ENCODE results near the gene HES1. TPM values are rescaled to one million over a fixed set of nuclear protein-coding genes. Genes with fewer than 3 reads are reported as not detected.

Gene HES1
- total and polyA plus RNA-seq, 9 of the 15 experiments (the other 6 are each of a cell fraction or from before 2014, with no cell fraction given) = 3.4 to 37.0 (median 19.3) TPM

GRCh38 chr3:194140520-194141414 lies 4.8 kb downstream of the HES1 start:
- ATAC-seq = peak; percentile 34
- intact Hi-C loops (cut with micrococcal nuclease) = loop anchor here (1.0 kb wide), 1 partner anchor 175 kb away; no protein-coding TSS in a partner anchor
- WGBS (ENCODE audit: insufficient coverage, low coverage, missing lambda C conversion rate) = 2% methylated on average over 60 of the region's 71 CpGs
- peak; percentile 64 for TF ChIP-seq ZFX (CRISPR knock-in tag; IDR thresholded peaks at IDR 0.05)
- TF ChIP-seq MYBL2 (IDR thresholded peaks at IDR 0.05; ENCODE audit: low read depth) = no peak
- TF ChIP-seq MYBL2 (CRISPR knock-in tag; IDR thresholded peaks at IDR 0.05; ENCODE audit: borderline replicate concordance) = no peak
- peak; percentile 33; the same call in 1 of the 2 replicates for TF ChIP-seq KDM2B (CRISPR knock-in tag; IDR thresholded peaks at IDR 0.05)
- TF ChIP-seq MGA (IDR thresholded peaks at IDR 0.05) = peak; percentile 62
- 0 out of 2 replicates have a peak, but pooled peaks have one; percentile 18 for TF ChIP-seq JUND (IDR thresholded peaks at IDR 0.05; ENCODE audit: borderline replicate concordance, low read depth, low read length)
- peak; percentile 37; the same call in 1 of the 3 replicates for TF ChIP-seq JUND (tag; IDR thresholded peaks at IDR 0.05; ENCODE audit: borderline replicate concordance, low read depth, low read length)

More at GRCh38 chr3:194140520-194141414, 4.8 kb downstream of the HES1 start:
- no peaks in the 10 kb centered on the region for H3K27me3 ChIP-seq (ENCODE audit: control insufficient read depth in 2 of 2, insufficient read depth in 2 of 2, low read length in 2 of 2)
- H3K4me2 ChIP-seq (ENCODE audit: insufficient read depth, low read length) = peak overlapping the region; percentile 77
- FAIRE-seq = peak; percentile 65
- POLR2A ChIA-PET = interaction anchor here (0.5 to 4.9 kb wide), 29 partner anchors 11 to 363 kb away, joined by 3 to 48 read pairs (median 4); no protein-coding TSS in a partner anchor
- peak overlapping the region; percentile 68 for H2AFZ ChIP-seq (ENCODE audit: low read depth, low read length)
- CTCF ChIA-PET (ENCODE audit: low intra/inter-chr PET ratio) = interaction anchor here (0.7 kb wide), 1 partner anchor 346 kb away, joined by 4 read pairs; no protein-coding TSS in a partner anchor
- H3K27ac ChIP-seq (ENCODE audit: extremely low read depth, low read depth, low read length) = peak overlapping the region; percentile 97
- in situ Hi-C loops (cut with MboI) = no loop called here
- DNase-seq (ENCODE audit: extremely low read depth in 1 of 4, low spot score in 3 of 4) = peak; percentile 64 to 85 (median 72)
- peaks cover 31% of the 10 kb centered on the region for H3K79me2 ChIP-seq (ENCODE audit: control insufficient read depth, insufficient read depth, low read length)
- no peaks in the 10 kb centered on the region for H3K9me1 ChIP-seq (ENCODE audit: control insufficient read depth, insufficient read depth, low read length)
- no peaks in the 10 kb centered on the region for H3K9me3 ChIP-seq (replicated peaks; ENCODE audit: control insufficient read depth, insufficient read depth, low read depth, low read length)
- TSS peak; percentile 82 for BruUV-seq (replicated peaks)
- H3K4me1 ChIP-seq (replicated peaks in 1 of 2; ENCODE audit: control insufficient read depth in 2 of 2, insufficient read depth in 2 of 2, low read length in 2 of 2) = peaks cover 40 to 57% of the 10 kb centered on the region in 2 experiments
- H3K4me3 ChIP-seq = peak overlapping the region; percentile 40
- H3K9ac ChIP-seq (ENCODE audit: insufficient read depth in 1 of 2, low read depth in 2 of 2, low read length in 2 of 2) = peak overlapping the region; percentile 83 to 93
- no peaks in the 10 kb centered on the region for H4K20me1 ChIP-seq (replicated peaks; ENCODE audit: control insufficient read depth, insufficient read depth, low read length)
- H3K36me3 ChIP-seq (ENCODE audit: control insufficient read depth, insufficient read depth, low read length) = peaks cover 11% of the 10 kb centered on the region; the same call in 1 of the 3 replicates
